ENCODE measurements around the gene TTYH2. TPM values are rescaled to one million over a fixed set of nuclear protein-coding genes. Genes with fewer than 3 reads are reported as not detected.

The TTYH2 gene
- total RNA-seq, 1 experiment from 2014 or later: 0.28 TPM

DNA sequence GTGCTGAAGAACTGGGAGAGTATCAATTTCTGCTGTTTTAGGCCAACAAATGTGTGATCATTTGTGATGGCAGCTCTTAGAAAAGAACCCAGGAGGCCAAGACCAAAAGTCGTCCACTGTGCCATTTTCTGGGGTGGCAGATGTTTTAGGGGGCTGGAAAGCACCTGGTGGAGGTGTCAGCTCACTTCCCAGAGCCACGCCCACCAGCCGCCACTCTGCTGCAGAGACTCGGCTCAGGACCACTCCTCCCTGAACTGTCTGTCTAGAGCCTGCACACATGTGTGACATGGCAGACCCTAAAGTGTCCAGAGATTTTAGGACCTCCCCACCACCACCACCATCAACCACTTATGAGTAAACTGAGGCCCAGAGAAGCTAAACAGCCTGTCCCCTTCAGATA lies 33.8 kb upstream of the TTYH2 start:
- CTCF ChIA-PET: no interaction called here
- no peak overlapping the region for H3K4me3 Mint-ChIP-seq (ENCODE audit: low read depth, unreplicated experiment)
- no peaks in the 10 kb centered on the region for H3K9me3 Mint-ChIP-seq (ENCODE audit: low read depth, unreplicated experiment)
- peaks cover 4% of the 10 kb centered on the region for H3K36me3 Mint-ChIP-seq (ENCODE audit: insufficient read depth, unreplicated experiment)
- H3K27ac Mint-ChIP-seq (ENCODE audit: unreplicated experiment): no peak overlapping the region
- peaks cover 98% of the 10 kb centered on the region for H3K27me3 Mint-ChIP-seq (ENCODE audit: unreplicated experiment)
- no peaks in the 10 kb centered on the region for H3K4me1 Mint-ChIP-seq (ENCODE audit: low read depth, unreplicated experiment)
- no peak for TF ChIP-seq CTCF (IDR thresholded peaks at IDR 0.05; ENCODE audit: unreplicated experiment)
- intact Hi-C loops (cut with micrococcal nuclease; ENCODE audit: unreplicated experiment): loop anchor here (10.0 kb wide), 1 partner anchor 755 kb away; no protein-coding TSS in a partner anchor
- DNase-seq: no peak
- BruUV-seq (replicated peaks): no TSS peak

DNA sequence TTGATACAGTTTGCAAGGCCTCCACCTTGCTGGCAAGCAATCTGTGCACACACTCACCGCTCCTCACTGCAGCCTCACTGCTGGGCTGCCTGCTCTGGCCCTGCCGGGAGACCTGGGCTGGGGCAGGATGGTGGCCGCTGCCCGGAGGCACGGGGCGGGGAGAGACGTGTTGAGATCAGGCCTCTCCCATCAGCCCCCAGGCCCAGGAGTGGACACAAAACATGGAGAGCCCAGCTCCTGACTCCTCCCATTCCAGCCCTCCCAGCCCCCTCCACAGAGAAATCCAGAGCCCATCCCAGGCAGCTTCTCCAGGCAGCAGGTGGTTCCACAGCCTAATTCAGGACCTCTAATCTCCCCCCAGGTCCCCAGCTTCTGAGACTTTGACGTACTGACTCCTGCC lies 33.0 kb upstream of the TTYH2 start:
- Mint-ChIP-seq H3K36me3 (ENCODE audit: insufficient read depth, unreplicated experiment) (peaks cover 4% of the 10 kb centered on the region), H3K27ac (ENCODE audit: unreplicated experiment) (no peak overlapping the region), H3K4me1 (ENCODE audit: low read depth, unreplicated experiment) (no peaks in the 10 kb centered on the region), H3K4me3 (ENCODE audit: low read depth, unreplicated experiment) (no peak overlapping the region), H3K27me3 (ENCODE audit: unreplicated experiment) (peaks cover 98% of the 10 kb centered on the region), H3K9me3 (ENCODE audit: low read depth, unreplicated experiment) (no peaks in the 10 kb centered on the region)
- intact Hi-C loops (cut with micrococcal nuclease; ENCODE audit: unreplicated experiment): no loop called here
- CTCF ChIA-PET: no interaction called here
- BruUV-seq (replicated peaks): no TSS peak
- no peak for TF ChIP-seq CTCF (IDR thresholded peaks at IDR 0.05; ENCODE audit: unreplicated experiment)
- DNase-seq: no peak

DNA sequence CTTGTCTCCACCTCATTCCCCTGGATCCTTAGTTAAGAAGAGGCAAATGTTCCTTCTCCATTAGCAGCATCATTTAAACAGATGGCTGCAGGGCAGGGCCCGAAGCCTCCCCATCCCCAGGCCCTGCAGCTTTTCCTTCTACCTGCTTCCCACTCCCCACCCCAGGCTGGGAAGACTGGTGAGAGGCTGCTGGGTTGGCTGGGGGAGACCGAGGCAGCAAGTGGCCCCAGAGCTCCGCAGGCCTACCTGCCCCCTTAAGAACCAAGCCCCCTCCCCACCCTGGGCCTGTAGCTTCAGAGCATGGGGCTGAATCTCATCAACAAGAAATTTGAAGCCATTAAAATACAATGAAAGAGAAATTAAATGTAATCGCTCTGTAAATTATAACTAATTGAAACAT lies 32.0 kb upstream of the TTYH2 start:
- CTCF ChIA-PET: interaction anchor here (0.6 to 1.8 kb wide), 2 partner anchors 91 to 779 kb away, joined by 3 to 4 read pairs; no protein-coding TSS in a partner anchor
- no peak overlapping the region for H3K27ac Mint-ChIP-seq (ENCODE audit: unreplicated experiment)
- H3K4me3 Mint-ChIP-seq (ENCODE audit: low read depth, unreplicated experiment): no peak overlapping the region
- DNase-seq: no peak
- BruUV-seq (replicated peaks): no TSS peak
- intact Hi-C loops (cut with micrococcal nuclease; ENCODE audit: unreplicated experiment): no loop called here
- no peaks in the 10 kb centered on the region for H3K36me3 Mint-ChIP-seq (ENCODE audit: insufficient read depth, unreplicated experiment)
- no peaks in the 10 kb centered on the region for H3K9me3 Mint-ChIP-seq (ENCODE audit: low read depth, unreplicated experiment)
- no peak for TF ChIP-seq CTCF (IDR thresholded peaks at IDR 0.05; ENCODE audit: unreplicated experiment)
- H3K27me3 Mint-ChIP-seq (ENCODE audit: unreplicated experiment): peaks cover 98% of the 10 kb centered on the region
- no peaks in the 10 kb centered on the region for H3K4me1 Mint-ChIP-seq (ENCODE audit: low read depth, unreplicated experiment)

DNA sequence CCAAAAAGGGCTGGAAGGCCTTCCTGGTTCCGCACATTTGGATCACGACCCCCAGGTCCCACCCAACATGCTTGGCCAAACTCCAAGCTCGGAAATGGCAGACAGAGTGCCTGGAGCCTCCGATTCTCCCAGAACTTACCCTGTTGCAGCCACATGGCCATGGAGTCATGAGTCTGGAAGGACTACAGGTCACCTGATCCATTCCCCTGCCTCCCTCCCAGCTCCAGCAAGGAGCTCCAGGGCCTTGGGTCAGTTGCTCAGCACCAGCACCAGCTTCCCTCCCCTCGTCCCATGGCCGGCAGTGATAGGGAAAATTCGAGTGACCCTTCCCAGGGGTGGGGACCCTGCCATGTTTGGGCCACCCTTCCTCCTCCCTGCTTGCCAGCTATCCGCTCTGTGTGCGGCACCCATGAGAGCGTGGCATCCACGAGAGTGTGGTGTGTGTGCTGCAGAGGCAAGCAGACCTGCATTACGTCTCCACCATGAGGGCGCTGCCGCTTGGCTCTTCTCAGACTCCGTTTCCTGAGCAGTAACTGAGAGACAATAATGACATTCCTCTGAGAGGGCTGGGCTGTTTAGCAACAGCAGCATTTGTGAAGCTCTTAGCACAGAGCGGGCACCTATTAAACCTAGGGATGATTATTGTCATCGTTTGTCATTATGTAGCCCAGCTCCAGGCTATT lies 31.2 kb upstream of the TTYH2 start:
- no peak for DNase-seq
- Mint-ChIP-seq H3K36me3 (ENCODE audit: insufficient read depth, unreplicated experiment) (no peaks in the 10 kb centered on the region), H3K27ac (ENCODE audit: unreplicated experiment) (no peak overlapping the region), H3K27me3 (ENCODE audit: unreplicated experiment) (peaks cover 98% of the 10 kb centered on the region), H3K4me1 (ENCODE audit: low read depth, unreplicated experiment) (no peaks in the 10 kb centered on the region), H3K4me3 (ENCODE audit: low read depth, unreplicated experiment) (no peak overlapping the region), H3K9me3 (ENCODE audit: low read depth, unreplicated experiment) (no peaks in the 10 kb centered on the region)
- CTCF ChIA-PET: interaction anchor here (1.8 kb wide), 1 partner anchor 92 kb away, joined by 4 read pairs; no protein-coding TSS in a partner anchor
- TF ChIP-seq CTCF (IDR thresholded peaks at IDR 0.05; ENCODE audit: unreplicated experiment): no peak
- intact Hi-C loops (cut with micrococcal nuclease; ENCODE audit: unreplicated experiment): no loop called here
- no TSS peak for BruUV-seq (replicated peaks)
